SK-N-MC (cell line): Measurements from ENCODE around the gene WFDC2.

ENCODE experiments used
- EZH2 ChIP-seq: fragments of 200-600 bp; sonication (generic); IDR thresholded peaks from one replicate; pipeline ENCODE4 v1.6.1; 2017; ENCODE audit warnings: antibody characterized with exemption
- POLR2AphosphoS5 ChIP-seq: IDR thresholded peaks from 2 replicates; pipeline ENCODE4 v1.6.1; 2012; ENCODE audit warnings: mild to moderate bottlenecking, low read depth, low read length, borderline replicate concordance

GRCh38 chr20:45500022-45500421, 30.5 kb downstream of the WFDC2 start:
- TF ChIP-seq EZH2 (no peak), POLR2AphosphoS5 (no peak)
